NB4 (cell line): ENCODE measurements around the gene CCNE1.

ENCODE experiments used
- DNase-seq: peaks from one replicate; pipeline ENCODE4 v3.0.0; 2010; ENCODE audit warnings: low read depth
- H3K4me3 ChIP-seq: one replicate; pipeline ENCODE4 v1.5.1; 2011; ENCODE audit warnings: mild to moderate bottlenecking, low read depth, low read length, moderate library complexity
- MYC ChIP-seq: IDR thresholded peaks from 2 replicates; pipeline ENCODE4 v1.6.1; 2011; ENCODE audit warnings: low read depth, low read length
- POLR2A ChIP-seq: IDR thresholded peaks from 2 replicates; pipeline ENCODE4 v1.6.1; 2011; ENCODE audit warnings: mild to moderate bottlenecking; ENCODE audit not compliant: insufficient read length; ENCODE audit errors: extremely low read depth
- TF ChIP-seq, protein P1 (sequence below): IDR thresholded peaks from 2 replicates; pipeline ENCODE4 v1.6.1; 2011; ENCODE audit warnings: low read depth, low read length
- TF ChIP-seq, protein P2 (sequence below): IDR thresholded peaks from one replicate; pipeline ENCODE4 v1.5.1; 2012; ENCODE audit warnings: low read depth, low read length

CCNE1 gene

DNA sequence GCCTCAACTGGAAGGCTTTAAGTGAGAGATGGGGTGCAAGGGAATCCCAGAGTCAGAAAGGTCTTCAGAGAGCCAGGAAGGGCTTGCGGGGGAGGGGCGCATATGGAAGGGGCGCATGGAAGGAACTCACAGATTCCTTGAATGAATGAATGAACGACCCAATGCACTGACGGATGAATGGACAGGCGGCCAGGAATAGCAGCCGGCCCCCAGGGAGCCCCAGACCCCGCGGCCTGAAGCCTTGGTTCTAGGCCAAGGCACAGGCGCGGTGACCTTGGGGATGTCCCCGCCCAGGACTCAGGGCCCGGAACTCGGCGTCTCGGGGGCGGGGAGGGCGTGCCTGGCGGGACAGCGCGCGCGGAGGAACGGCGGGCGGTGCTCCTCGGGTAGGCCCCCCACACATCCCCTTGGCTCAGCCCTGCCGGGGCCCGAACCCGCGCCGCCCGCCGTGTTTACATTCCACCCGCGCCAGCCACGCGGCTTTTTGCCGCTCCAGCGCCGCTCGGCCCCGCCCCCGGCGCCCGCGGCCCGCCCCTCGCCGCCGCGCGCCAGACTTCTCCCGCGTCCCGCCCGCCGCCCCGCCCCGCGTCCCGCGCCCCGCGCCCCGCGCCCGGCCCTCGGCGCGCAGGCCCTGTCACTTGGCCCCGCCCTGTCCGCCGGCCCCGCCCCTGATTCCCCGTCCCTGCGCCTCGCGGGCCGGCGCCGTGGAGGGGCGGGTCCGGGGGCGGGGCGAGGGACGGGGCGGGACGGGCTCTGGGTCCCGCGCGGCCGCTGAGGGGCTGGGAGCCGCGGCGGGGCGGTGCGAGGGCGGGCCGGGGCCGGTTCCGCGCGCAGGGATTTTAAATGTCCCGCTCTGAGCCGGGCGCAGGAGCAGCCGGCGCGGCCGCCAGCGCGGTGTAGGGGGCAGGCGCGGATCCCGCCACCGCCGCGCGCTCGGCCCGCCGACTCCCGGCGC lies at the start of gene CCNE1:
Gene CCNE1 (plus strand): TSS at position 867 of the 955 bp plus-strand sequence. CDS start 565 bp downstream, outside the sequence.
- peak; percentile 83 for DNase-seq
- TF ChIP-seq POLR2A (peak; percentile 46), MYC (no peak)
- TF ChIP-seq, protein P1, sequence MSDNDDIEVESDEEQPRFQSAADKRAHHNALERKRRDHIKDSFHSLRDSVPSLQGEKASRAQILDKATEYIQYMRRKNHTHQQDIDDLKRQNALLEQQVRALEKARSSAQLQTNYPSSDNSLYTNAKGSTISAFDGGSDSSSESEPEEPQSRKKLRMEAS: no peak; the same call in 1 of the 2 replicates
- TF ChIP-seq, protein P2, sequence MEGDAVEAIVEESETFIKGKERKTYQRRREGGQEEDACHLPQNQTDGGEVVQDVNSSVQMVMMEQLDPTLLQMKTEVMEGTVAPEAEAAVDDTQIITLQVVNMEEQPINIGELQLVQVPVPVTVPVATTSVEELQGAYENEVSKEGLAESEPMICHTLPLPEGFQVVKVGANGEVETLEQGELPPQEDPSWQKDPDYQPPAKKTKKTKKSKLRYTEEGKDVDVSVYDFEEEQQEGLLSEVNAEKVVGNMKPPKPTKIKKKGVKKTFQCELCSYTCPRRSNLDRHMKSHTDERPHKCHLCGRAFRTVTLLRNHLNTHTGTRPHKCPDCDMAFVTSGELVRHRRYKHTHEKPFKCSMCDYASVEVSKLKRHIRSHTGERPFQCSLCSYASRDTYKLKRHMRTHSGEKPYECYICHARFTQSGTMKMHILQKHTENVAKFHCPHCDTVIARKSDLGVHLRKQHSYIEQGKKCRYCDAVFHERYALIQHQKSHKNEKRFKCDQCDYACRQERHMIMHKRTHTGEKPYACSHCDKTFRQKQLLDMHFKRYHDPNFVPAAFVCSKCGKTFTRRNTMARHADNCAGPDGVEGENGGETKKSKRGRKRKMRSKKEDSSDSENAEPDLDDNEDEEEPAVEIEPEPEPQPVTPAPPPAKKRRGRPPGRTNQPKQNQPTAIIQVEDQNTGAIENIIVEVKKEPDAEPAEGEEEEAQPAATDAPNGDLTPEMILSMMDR: no peak
- peak within 1 kb of the TSS; percentile 57 for H3K4me3 ChIP-seq

GRCh38 chr19:29763196-29763595 lies 48.6 kb upstream of the CCNE1 start:
- DNase-seq: no peak
- TF ChIP-seq POLR2A: no peak
- TF ChIP-seq MYC: no peak
- TF ChIP-seq, protein P2: no peak
- TF ChIP-seq, protein P1: no peak
- no peak overlapping the region for H3K4me3 ChIP-seq

- no peak for DNase-seq
- TF ChIP-seq, protein P1: no peak
- TF ChIP-seq MYC (no peak), POLR2A (no peak)
- TF ChIP-seq, protein P2: no peak
- no peak overlapping the region for H3K4me3 ChIP-seq
These were observed 47.4 kb upstream of the CCNE1 start for GRCh38 chr19:29764361-29764760.

DNA sequence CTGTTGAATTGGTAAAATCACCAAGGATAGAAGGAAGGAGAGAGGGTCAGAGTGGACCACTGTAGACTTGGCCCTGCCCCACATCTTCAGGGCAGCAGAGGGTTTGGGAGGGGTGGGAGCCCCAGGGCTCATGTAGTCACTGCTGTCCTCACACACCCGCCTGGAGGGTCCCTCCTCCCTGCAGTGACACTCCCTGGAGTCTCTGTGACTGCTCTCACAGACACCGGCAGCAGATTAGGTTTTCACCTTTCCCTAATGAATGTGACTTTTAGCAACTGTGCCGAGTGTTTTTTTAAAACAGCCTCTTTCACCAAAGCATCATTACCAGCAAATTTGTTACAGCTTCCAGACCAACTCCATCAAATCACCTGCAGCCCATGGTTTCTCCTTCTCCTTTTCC lies 45.7 kb upstream of the CCNE1 start:
- no peak overlapping the region for H3K4me3 ChIP-seq
- TF ChIP-seq, protein P2: no peak
- no peak for TF ChIP-seq MYC
- TF ChIP-seq POLR2A: no peak
- TF ChIP-seq, protein P1: no peak
- no peak for DNase-seq

DNA sequence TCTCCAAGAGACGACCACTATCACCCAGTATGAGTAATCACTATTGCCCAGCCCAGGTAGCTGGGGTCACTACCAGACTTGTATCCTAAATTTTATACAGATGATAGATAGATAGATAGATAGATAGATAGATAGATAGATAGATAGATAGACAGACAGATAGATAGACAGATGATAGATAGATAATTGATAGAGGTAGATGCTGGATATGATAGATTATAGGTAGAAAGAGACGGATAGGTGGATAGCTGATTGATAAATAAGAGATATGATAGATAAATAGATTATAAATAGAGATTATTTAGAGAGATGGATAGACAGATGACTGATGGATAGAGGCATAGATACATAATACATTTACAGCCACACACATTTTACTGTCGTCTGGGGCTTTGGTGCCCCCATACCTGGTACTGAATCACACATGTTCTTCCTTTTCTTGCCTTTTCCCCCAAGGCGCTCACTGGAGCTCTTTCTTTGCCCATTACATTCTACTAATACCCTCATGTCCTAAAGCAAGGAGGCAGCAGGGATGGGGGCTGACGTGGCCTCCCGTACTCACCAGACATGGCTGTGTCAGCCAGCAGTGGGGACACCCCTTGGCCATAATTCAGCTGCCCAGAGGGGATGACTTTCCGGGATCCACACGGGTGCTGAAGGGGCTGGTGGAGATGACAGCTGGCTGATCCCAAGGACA lies 44.6 kb upstream of the CCNE1 start:
- DNase-seq: no peak
- TF ChIP-seq, protein P2: no peak
- TF ChIP-seq, protein P1: no peak
- no peak for TF ChIP-seq MYC
- TF ChIP-seq POLR2A: no peak

More for the DNA sequence above, 44.6 kb upstream of the CCNE1 start:
- no peak overlapping the region for H3K4me3 ChIP-seq
